Skeletal muscle tissue (tissue), 4 donors: ENCODE results near the gene MAN2C1. TPM values are rescaled to one million over a fixed set of nuclear protein-coding genes. Genes with fewer than 3 reads are reported as not detected.

Experiments used
- H3K27ac ChIP-seq: one replicate; pipeline ENCODE4 v1.7.0; 2013; ENCODE audit warnings: mild to moderate bottlenecking, low read depth, low read length, inconsistent platforms
- H3K27me3 ChIP-seq, 3 donors: one replicate each; pipeline ENCODE4 v1.7.0; 2013; ENCODE audit warnings: low read length in 3 of 3; ENCODE audit not compliant: control insufficient read depth in 3 of 3, insufficient read depth in 3 of 3
- H3K36me3 ChIP-seq, 3 donors: one replicate each; pipeline ENCODE4 v1.7.0; 2013; ENCODE audit warnings: low read length in 3 of 3; ENCODE audit not compliant: control insufficient read depth in 3 of 3, insufficient read depth in 3 of 3
- H3K4me1 ChIP-seq, 3 donors: one replicate each; pipeline ENCODE4 v1.7.0; 2013; ENCODE audit warnings: low read length in 3 of 3, mild to moderate bottlenecking in 3 of 3; ENCODE audit not compliant: control insufficient read depth in 3 of 3, insufficient read depth in 3 of 3
- H3K4me3 ChIP-seq, 3 donors: one replicate each; pipeline ENCODE4 v1.7.0; 2013; ENCODE audit warnings: low read length in 3 of 3
- H3K9ac ChIP-seq, 3 donors: one replicate each; pipeline ENCODE4 v1.7.0; 2013; ENCODE audit warnings: low read length in 3 of 3, mild to moderate bottlenecking in 3 of 3, moderate library complexity in 2 of 3, low read depth in 1 of 3
- H3K9me3 ChIP-seq, 3 donors: one replicate each; pipeline ENCODE4 v1.7.0; 2013; ENCODE audit warnings: low read length in 3 of 3; ENCODE audit not compliant: control insufficient read depth in 3 of 3
- total RNA-seq: library from RNA; depleted of rRNA; stranded (reverse); fragments of >200 nt; gene quantifications from one replicate; pipeline ENCODE4 v1.2.3, GENCODE V29; 2014
- donor health status: Osteomylitis.

MAN2C1 gene
- total RNA-seq, 1 donor from 2014 or later = 80.4 TPM

- H3K4me3 ChIP-seq = no peak overlapping the region
- H3K4me1 ChIP-seq = peaks cover 6 to 7% (median 7%) of the 10 kb centered on the region in 3 donors
- H3K27me3 ChIP-seq = no peaks in the 10 kb centered on the region
- H3K27ac ChIP-seq = no peak overlapping the region
- H3K9me3 ChIP-seq = no peaks in the 10 kb centered on the region
- H3K36me3 ChIP-seq = peaks cover 78 to 85% (median 83%) of the 10 kb centered on the region in 3 donors
- H3K9ac ChIP-seq = no peak overlapping the region
These were observed 5.7 kb downstream of the MAN2C1 start for GRCh38 chr15:75362642-75363249.

- H3K36me3 ChIP-seq = peaks cover 75 to 85% (median 79%) of the 10 kb centered on the region in 3 donors
- H3K4me3 ChIP-seq = no peak overlapping the region
- H3K27ac ChIP-seq = no peak overlapping the region
- H3K27me3 ChIP-seq = no peaks in the 10 kb centered on the region
- no peak overlapping the region for H3K9ac ChIP-seq
- H3K9me3 ChIP-seq = no peaks in the 10 kb centered on the region
- H3K4me1 ChIP-seq = peaks cover under 1% of the 10 kb centered on the region in 3 donors
These were observed 6.3 kb downstream of the MAN2C1 start for GRCh38 chr15:75361989-75362641.

- Histone ChIP-seq H3K27me3 (no peaks in the 10 kb centered on the region), H3K9ac (no peak overlapping the region), H3K4me3 (no peak overlapping the region), H3K27ac (no peak overlapping the region), H3K4me1 (no peaks in the 10 kb centered on the region), H3K9me3 (no peaks in the 10 kb centered on the region), H3K36me3 (peaks cover 72 to 87% (median 79%) of the 10 kb centered on the region in 3 donors)
These were observed 6.9 kb downstream of the MAN2C1 start for GRCh38 chr15:75361361-75361988.

GRCh38 chr15:75360856-75361255, 7.6 kb downstream of the MAN2C1 start:
- Histone ChIP-seq H3K4me3 (no peak overlapping the region), H3K36me3 (peaks cover 69 to 87% (median 79%) of the 10 kb centered on the region in 3 donors)

GRCh38 chr15:75360391-75360790, 8.0 kb downstream of the MAN2C1 start:
- Histone ChIP-seq H3K4me1 (no peaks in the 10 kb centered on the region), H3K4me3 (no peak overlapping the region), H3K27ac (no peak overlapping the region), H3K9ac (no peak overlapping the region), H3K36me3 (peaks cover 67 to 84% (median 78%) of the 10 kb centered on the region in 3 donors), H3K27me3 (no peaks in the 10 kb centered on the region), H3K9me3 (no peaks in the 10 kb centered on the region)

More at GRCh38 chr15:75360856-75361255, 7.6 kb downstream of the MAN2C1 start:
- no peaks in the 10 kb centered on the region for H3K4me1 ChIP-seq
- H3K27me3 ChIP-seq = no peaks in the 10 kb centered on the region
- H3K27ac ChIP-seq = no peak overlapping the region
- H3K9me3 ChIP-seq = no peaks in the 10 kb centered on the region
- no peak overlapping the region for H3K9ac ChIP-seq

- Histone ChIP-seq H3K36me3 (peaks cover 66 to 84% (median 78%) of the 10 kb centered on the region in 3 donors), H3K9me3 (no peaks in the 10 kb centered on the region)
These were observed 8.7 kb downstream of the MAN2C1 start for GRCh38 chr15:75359537-75360250.

GRCh38 chr15:75358771-75359536, 9.5 kb downstream of the MAN2C1 start:
- Histone ChIP-seq H3K27me3 (no peaks in the 10 kb centered on the region), H3K36me3 (peaks cover 60 to 83% (median 76%) of the 10 kb centered on the region in 3 donors), H3K27ac (no peak overlapping the region), H3K4me3 (no peak overlapping the region), H3K4me1 (no peaks in the 10 kb centered on the region), H3K9ac (no peak overlapping the region), H3K9me3 (no peaks in the 10 kb centered on the region)

More at GRCh38 chr15:75359537-75360250, 8.7 kb downstream of the MAN2C1 start:
- Histone ChIP-seq H3K9ac (no peak overlapping the region), H3K27me3 (no peaks in the 10 kb centered on the region), H3K4me3 (no peak overlapping the region), H3K27ac (no peak overlapping the region), H3K4me1 (no peaks in the 10 kb centered on the region)

GRCh38 chr15:75357976-75358673, 10.3 kb downstream of the MAN2C1 start:
- H3K36me3 ChIP-seq = peaks cover 58 to 78% (median 72%) of the 10 kb centered on the region in 3 donors
- no peak overlapping the region for H3K4me3 ChIP-seq
- H3K27ac ChIP-seq = no peak overlapping the region
- H3K27me3 ChIP-seq = no peaks in the 10 kb centered on the region
- no peak overlapping the region for H3K9ac ChIP-seq
- H3K9me3 ChIP-seq = no peaks in the 10 kb centered on the region
- no peaks in the 10 kb centered on the region for H3K4me1 ChIP-seq

- no peak overlapping the region for H3K9ac ChIP-seq
- H3K27ac ChIP-seq = no peak overlapping the region
- H3K27me3 ChIP-seq = no peaks in the 10 kb centered on the region
- no peak overlapping the region for H3K4me3 ChIP-seq
- H3K9me3 ChIP-seq = no peaks in the 10 kb centered on the region
- no peaks in the 10 kb centered on the region for H3K4me1 ChIP-seq
- peaks cover 43 to 62% (median 56%) of the 10 kb centered on the region in 3 donors for H3K36me3 ChIP-seq
These were observed 11.9 kb downstream of the MAN2C1 start for GRCh38 chr15:75356517-75356916.
